ENCODE data around the gene HORMAD2. TPM values are rescaled to one million over a fixed set of nuclear protein-coding genes. Genes with fewer than 3 reads are reported as not detected.

The HORMAD2 gene
- total RNA-seq, 1 donor from 2014 or later = not detected

Other genes with a start within 250 kb of the HORMAD2 start
- gene ASCC2, start 242.2 kb upstream of the HORMAD2 start, total RNA-seq = 47.1 TPM
- gene MTMR3, start 197.3 kb upstream of the HORMAD2 start, total RNA-seq = 73.2 TPM
- 3.2 TPM for gene LIF, start 166.3 kb downstream of the HORMAD2 start, total RNA-seq
- gene OSM, start 186.4 kb downstream of the HORMAD2 start, total RNA-seq = 6.4 TPM
- gene CASTOR1, start 209.0 kb downstream of the HORMAD2 start, total RNA-seq = 15.9 TPM
- gene TBC1D10A, start 246.5 kb downstream of the HORMAD2 start, total RNA-seq = 29.4 TPM